HepG2 (cell line): ENCODE data around the gene LTK. TPM values are rescaled to one million over a fixed set of nuclear protein-coding genes. Genes with fewer than 3 reads are reported as not detected.

ENCODE experiments used
- AKNA ChIP-seq: sonication (generic); formaldehyde crosslinking; IDR thresholded peaks from 2 replicates; pipeline ENCODE4 v1.4.0; 2020; ENCODE audit warnings: missing genetic modification reagents, borderline replicate concordance
- ARID5B ChIP-seq: IDR thresholded peaks from 2 replicates; pipeline ENCODE4 v1.4.0; 2020; ENCODE audit warnings: mild to moderate bottlenecking, missing genetic modification reagents
- ATF2 ChIP-seq: sonication (generic); formaldehyde crosslinking; IDR thresholded peaks from 2 replicates; pipeline ENCODE4 v1.4.0; 2020; ENCODE audit warnings: missing genetic modification reagents
- GATA4 ChIP-seq: sonication (generic); IDR thresholded peaks from 2 replicates; pipeline ENCODE4 v1.6.1; 2016; ENCODE audit warnings: antibody characterized with exemption, low read depth, borderline replicate concordance
- NCOA5 ChIP-seq: sonication (generic); formaldehyde crosslinking; IDR thresholded peaks from 2 replicates; pipeline ENCODE4 v1.4.0; 2020; ENCODE audit warnings: missing genetic modification reagents
- PHF8 ChIP-seq: sonication (generic); formaldehyde crosslinking; IDR thresholded peaks from 2 replicates; pipeline ENCODE4 v1.5.0; 2020; ENCODE audit warnings: missing genetic modification reagents
- SKIL ChIP-seq: sonication (generic); formaldehyde crosslinking; IDR thresholded peaks from 2 replicates; pipeline ENCODE4 v1.8.0; 2022; ENCODE audit warnings: missing genetic modification reagents, mild to moderate bottlenecking, moderate library complexity, borderline replicate concordance
- ZNF121 ChIP-seq: sonication (generic); formaldehyde crosslinking; IDR thresholded peaks from 2 replicates; pipeline ENCODE4 v1.5.0; 2020; ENCODE audit warnings: mild to moderate bottlenecking, missing genetic modification reagents
- ZSCAN29 ChIP-seq: sonication (generic); formaldehyde crosslinking; conservative IDR thresholded peaks from 2 replicates; pipeline ENCODE4 v1.4.0; 2020; ENCODE audit warnings: mild to moderate bottlenecking, missing genetic modification reagents
- ZSCAN5A ChIP-seq: sonication (generic); formaldehyde crosslinking; IDR thresholded peaks from 2 replicates; pipeline ENCODE4 v1.8.0; 2022; ENCODE audit warnings: mild to moderate bottlenecking, missing genetic modification reagents, borderline replicate concordance
- polyA plus RNA-seq, 8 experiments: library from polyadenylated mRNA; depleted of rRNA in 3 of 8; stranded (reverse) in 7 of 8; unstranded in 1 of 8; fragments of >200 nt; fragmentation: Illumina TruSeq in 4 of 8; extraction: Trizol in 4 of 8; gene quantifications; 2 replicates each; pipeline versions ENCODE4 v1.2.1 to v1.2.3, GENCODE V29; 2011 to 2016; ENCODE audit warnings: low read depth in 4 of 8, missing spikeins in 1 of 8, mixed read lengths in 1 of 8; ENCODE audit not compliant: insufficient read depth in 1 of 8
- total RNA-seq, 5 experiments: library from RNA; depleted of rRNA; stranded (reverse); fragments of >200 nt; fragmentation: Illumina TruSeq; extraction: Trizol; gene quantifications; 2 replicates each; pipeline ENCODE4 v1.2.3, GENCODE V29; 2016; ENCODE audit warnings: low read depth in 1 of 5

LTK gene
- total and polyA plus RNA-seq, 2 of the 13 experiments (the other 11 are each of a cell fraction or from before 2014, with no cell fraction given): 0.01 TPM; not detected in 1

- TF ChIP-seq ARID5B (CRISPR knock-in tag) (peak; percentile 63), ZSCAN29 (peak; percentile 87; the same call in 1 of the 2 replicates), ATF2 (CRISPR knock-in tag) (peak; percentile 38; the same call in 1 of the 2 replicates), PHF8 (peak; percentile 92), AKNA (CRISPR knock-in tag) (no peak), SKIL (CRISPR knock-in tag) (peak; percentile 81; the same call in 1 of the 2 replicates), ZSCAN5A (CRISPR knock-in tag) (peak; percentile 63; the same call in 1 of the 2 replicates), ZNF121 (peak; percentile 68), GATA4 (no peak; the same call in 1 of the 2 replicates), NCOA5 (no peak)
Observed at GRCh38 chr15:41495736-41496599, 17.7 kb downstream of the LTK start (continued).
